SU-DHL-6 (cell line): Measurements from ENCODE around the gene IER5.

Experiments used
- CTCF ChIP-seq: fragments of 200-600 bp; sonication (generic); IDR thresholded peaks from one replicate; pipeline ENCODE4 v1.5.1; 2017; ENCODE audit warnings: antibody characterized with exemption, mild to moderate bottlenecking, low read length, moderate library complexity; ENCODE audit not compliant: insufficient read depth, poor library complexity, severe bottlenecking
- EZH2phosphoT487 ChIP-seq: fragments of 200-600 bp; sonication (generic), shearing (Covaris generic); conservative IDR thresholded peaks from 2 replicates; pipeline ENCODE4 v1.6.1; 2018; ENCODE audit warnings: mild to moderate bottlenecking, antibody characterized with exemption, low read length, moderate library complexity, mixed read lengths

- no peak for TF ChIP-seq CTCF
- TF ChIP-seq EZH2phosphoT487: no peak
These were observed 32.4 kb downstream of the IER5 start for GRCh38 chr1:181120924-181121323.
